ENCODE measurements around the gene TNPO1.
"Not testable (repeated sequence)": the region's sequence is repeated elsewhere in the genome, so short reads cannot be mapped to it uniquely, and the experiment has no call there.

Gene TNPO1

GRCh38 chr5:72855821-72856220, 39.4 kb downstream of the TNPO1 start:
- no peak for DNase-seq

- DNase-seq: no peak
Measured at GRCh38 chr5:72857396-72857795, 40.9 kb downstream of the TNPO1 start.

- DNase-seq: no peak
Measured at GRCh38 chr5:72859127-72859526, 42.7 kb downstream of the TNPO1 start.

- DNase-seq: no peak
Measured at GRCh38 chr5:72860499-72860898, 44.0 kb downstream of the TNPO1 start.

- DNase-seq: no peak
Measured at GRCh38 chr5:72871366-72872024, 55.0 kb downstream of the TNPO1 start.

DNA sequence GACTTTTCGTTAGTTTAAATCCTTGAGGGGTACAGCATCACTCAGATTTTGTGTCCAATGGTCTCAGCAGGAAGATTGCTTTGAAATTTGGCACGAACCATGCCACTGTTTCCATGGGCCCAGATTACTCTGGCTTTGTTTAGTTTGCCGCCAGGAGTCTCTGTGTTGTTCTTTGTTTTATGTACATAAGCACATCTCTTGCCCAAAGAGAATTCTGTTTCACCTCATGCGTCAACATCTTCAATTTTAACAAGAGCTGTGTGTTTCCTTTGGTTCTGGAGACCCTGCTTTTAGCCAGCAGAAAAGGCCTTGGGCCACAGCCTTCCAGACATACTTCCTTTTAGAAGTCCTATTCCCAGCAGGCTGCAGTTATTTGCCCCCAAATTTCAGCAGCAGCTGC, 62.4 kb downstream of the TNPO1 start:
- DNase-seq: no peak

DNA sequence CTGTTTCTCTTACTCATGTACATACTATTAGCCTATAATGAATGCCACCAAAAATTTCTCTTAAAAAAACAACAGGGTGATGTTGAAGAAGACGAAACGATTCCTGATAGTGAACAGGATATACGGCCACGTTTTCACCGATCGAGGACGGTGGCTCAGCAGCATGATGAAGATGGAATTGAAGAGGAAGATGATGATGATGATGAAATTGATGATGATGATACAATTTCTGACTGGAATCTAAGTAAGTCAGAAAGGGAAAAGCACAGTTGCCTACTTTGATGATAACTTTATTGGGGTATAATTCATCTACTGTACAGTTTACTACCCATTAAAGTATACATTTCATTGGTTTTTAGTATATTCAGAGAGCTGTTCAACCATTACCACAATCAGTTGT, 66.5 kb downstream of the TNPO1 start:
- no peak for DNase-seq

DNA sequence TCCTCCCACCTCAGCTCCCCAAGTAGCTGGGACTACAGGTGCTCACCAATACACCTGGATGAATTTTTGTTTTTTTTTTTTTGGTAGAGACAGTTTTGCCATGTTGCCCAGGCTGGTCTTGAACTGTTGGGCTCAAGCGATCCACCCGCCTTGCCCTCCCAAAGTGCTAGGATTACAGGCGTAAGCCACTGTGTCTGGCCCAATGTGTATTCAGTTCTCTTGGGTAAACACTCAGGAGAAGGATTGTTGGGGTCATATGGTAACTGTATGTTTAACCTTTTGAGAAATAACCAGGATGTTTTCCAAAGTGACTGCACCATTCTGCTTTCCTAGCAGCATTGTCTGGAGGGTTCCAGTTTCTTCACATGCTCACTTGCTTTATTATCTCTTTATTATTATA, 67.4 kb downstream of the TNPO1 start:
- DNase-seq: no peak

GRCh38 chr5:72884892-72885291, 68.4 kb downstream of the TNPO1 start:
- no peak for DNase-seq

- DNase-seq: no peak
Measured at GRCh38 chr5:72885824-72886223, 69.4 kb downstream of the TNPO1 start.

- no peak for DNase-seq
Measured at GRCh38 chr5:72888595-72888994, 72.1 kb downstream of the TNPO1 start.

GRCh38 chr5:72889324-72889723, 72.9 kb downstream of the TNPO1 start:
- no peak for DNase-seq

GRCh38 chr5:72892846-72893245, 76.4 kb downstream of the TNPO1 start:
- DNase-seq: no peak

GRCh38 chr5:72895758-72896157, 79.3 kb downstream of the TNPO1 start:
- DNase-seq: no peak

GRCh38 chr5:72906806-72907205, 90.3 kb downstream of the TNPO1 start:
- no peak for DNase-seq

DNA sequence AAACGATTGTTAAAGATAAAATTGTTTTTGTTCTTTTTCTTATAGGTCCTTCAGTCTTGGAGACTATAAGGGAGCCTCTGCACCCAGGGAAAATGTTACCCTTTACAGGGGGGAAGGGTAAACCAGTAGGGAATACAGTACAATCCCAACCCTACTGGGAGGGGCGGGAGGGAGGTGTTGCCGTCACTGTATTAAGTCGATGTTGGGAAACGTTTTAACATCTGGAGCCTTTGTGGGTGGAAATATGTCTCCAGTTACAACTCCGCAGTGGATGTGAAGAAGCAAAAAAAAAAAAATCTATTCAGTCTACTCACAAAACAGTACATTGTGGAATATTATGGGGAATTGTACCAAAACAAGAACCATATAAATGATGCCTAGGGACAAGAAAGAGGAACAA, 92.2 kb downstream of the TNPO1 start:
- DNase-seq: no peak

GRCh38 chr5:72917371-72917776, 100.9 kb downstream of the TNPO1 start:
- no peak for DNase-seq

- no peak for DNase-seq
Measured at GRCh38 chr5:72920690-72921502, 104.4 kb downstream of the TNPO1 start.

- no peak for DNase-seq
Measured at GRCh38 chr5:72921886-72922285, 105.4 kb downstream of the TNPO1 start.

GRCh38 chr5:72922422-72922821, 106.0 kb downstream of the TNPO1 start:
- DNase-seq: no peak

GRCh38 chr5:72925336-72926010, 109.0 kb downstream of the TNPO1 start:
- DNase-seq: no peak

DNA sequence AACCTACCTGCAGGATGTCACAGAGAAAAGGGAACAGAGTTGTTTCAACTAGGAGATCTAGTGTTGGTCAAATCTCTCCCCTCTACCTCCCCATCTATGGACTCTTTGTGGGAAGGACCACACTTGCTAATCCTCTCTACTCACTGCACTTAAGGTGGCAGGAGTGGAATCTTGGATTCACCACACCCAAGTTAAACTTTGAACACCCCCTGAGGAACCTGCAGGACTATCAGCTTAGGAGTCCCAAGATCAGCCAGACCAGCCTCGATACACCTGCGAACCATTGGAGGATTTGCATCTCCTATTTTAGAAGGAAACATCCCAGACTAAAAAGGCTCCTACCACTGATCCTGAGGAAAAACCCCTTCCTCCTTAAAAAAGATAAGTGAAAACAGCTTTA, 116.2 kb downstream of the TNPO1 start:
- DNase-seq: not testable (repeated sequence)

GRCh38 chr5:72934953-72935725, 118.7 kb downstream of the TNPO1 start:
- DNase-seq: not testable (repeated sequence)

All from T-helper 9 cell (primary cell).